GM13977 (cell line): ENCODE measurements around the gene P2RY1.
"Not testable (repeated sequence)": the region's sequence is repeated elsewhere in the genome, so short reads cannot be mapped to it uniquely, and the experiment has no call there.

Experiments used
- DNase-seq: peaks from one replicate; pipeline ENCODE4 v3.0.0; 2012; ENCODE audit warnings: low spot score
- in situ Hi-C: fragments of 300-500 bp; cut with MboI; formaldehyde crosslinking; loops from one replicate; pipeline ENCODE4 v1.12.0; 2022; ENCODE audit warnings: low sequenced_read_pairs, low pct_unique_long_range_greater_than_20kb, mixed read lengths, inconsistent platforms; ENCODE audit not compliant: unreplicated experiment
- TF ChIP-seq, protein P1 (sequence below): IDR thresholded peaks from 2 replicates; pipeline ENCODE4 v1.5.1; 2012; ENCODE audit warnings: mild to moderate bottlenecking, control low read depth; ENCODE audit not compliant: insufficient read depth; ENCODE audit errors: extremely low read depth, missing control alignments

The P2RY1 gene

DNA sequence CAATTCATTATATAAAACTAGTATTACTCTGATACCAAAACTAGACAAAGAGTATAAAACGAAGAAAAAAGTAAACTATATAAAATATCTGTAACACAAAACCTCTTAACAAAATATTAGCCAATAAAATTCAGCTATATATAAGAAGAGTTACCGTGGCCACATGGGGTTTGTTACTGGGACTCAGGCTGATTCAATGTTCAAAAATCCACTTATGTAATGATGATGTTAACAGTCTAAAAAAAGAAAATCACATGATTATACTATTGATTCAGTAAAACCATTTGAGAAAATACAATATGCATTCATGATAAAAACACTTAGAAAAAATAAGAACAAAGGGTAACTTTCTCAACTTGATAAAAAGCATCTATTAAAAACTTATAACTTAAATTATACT is 18.3 kb downstream of the P2RY1 start:
- DNase-seq: no peak
- in situ Hi-C loops: no loop called here
- TF ChIP-seq, protein P1, sequence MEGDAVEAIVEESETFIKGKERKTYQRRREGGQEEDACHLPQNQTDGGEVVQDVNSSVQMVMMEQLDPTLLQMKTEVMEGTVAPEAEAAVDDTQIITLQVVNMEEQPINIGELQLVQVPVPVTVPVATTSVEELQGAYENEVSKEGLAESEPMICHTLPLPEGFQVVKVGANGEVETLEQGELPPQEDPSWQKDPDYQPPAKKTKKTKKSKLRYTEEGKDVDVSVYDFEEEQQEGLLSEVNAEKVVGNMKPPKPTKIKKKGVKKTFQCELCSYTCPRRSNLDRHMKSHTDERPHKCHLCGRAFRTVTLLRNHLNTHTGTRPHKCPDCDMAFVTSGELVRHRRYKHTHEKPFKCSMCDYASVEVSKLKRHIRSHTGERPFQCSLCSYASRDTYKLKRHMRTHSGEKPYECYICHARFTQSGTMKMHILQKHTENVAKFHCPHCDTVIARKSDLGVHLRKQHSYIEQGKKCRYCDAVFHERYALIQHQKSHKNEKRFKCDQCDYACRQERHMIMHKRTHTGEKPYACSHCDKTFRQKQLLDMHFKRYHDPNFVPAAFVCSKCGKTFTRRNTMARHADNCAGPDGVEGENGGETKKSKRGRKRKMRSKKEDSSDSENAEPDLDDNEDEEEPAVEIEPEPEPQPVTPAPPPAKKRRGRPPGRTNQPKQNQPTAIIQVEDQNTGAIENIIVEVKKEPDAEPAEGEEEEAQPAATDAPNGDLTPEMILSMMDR: no peak

DNA sequence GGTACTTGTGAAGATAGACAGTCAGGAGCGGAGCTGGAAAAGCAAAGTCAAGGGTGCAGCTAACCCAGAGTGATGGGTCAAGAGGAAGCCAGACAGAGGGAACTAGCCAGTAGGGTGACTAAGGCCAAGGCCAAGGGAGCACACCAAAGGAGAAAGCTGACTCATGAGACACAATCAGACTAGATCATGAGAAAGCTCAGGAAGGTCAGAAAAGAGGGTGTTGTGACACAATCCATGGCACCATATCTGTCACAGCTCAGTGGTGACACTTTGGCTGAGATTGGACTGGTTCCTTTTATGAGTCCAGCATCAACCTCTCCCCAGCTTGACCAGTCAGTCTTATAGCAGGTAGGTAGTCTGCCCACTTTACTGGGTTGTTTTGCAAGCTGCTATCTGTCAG is 22.2 kb downstream of the P2RY1 start:
- in situ Hi-C loops: no loop called here
- TF ChIP-seq, protein P1: no peak
- no peak for DNase-seq

DNA sequence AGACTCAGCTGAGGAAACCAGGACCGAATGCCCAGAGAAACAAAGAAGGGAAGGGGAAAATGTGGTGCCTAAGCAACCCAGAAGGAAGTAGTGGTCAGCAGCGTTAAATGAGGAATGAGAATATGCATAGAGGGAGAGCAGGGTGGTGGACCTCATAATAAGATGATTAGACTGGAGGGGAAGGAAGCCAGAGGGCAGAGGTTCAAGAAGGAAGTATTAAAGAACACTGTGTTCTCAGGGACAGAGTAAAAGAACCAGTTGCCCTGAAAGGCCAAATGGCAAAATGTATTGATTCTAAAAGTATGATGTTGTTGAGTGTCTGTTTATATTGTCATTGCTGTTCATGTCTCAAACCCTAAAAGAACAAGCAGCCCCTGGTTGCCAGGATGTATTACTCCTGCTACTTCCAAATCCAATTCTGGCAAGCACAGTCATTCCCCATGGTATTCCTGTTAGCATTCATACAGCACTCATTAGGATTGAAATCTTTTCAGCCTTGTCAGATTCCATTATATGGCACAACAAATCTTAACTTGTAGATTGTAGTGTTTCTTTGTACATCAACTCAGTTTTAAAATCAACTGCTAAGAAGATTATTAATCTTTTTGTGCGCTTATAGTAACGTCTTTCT is 23.4 kb downstream of the P2RY1 start:
- DNase-seq: no peak
- TF ChIP-seq, protein P1: no peak
- in situ Hi-C loops: no loop called here

DNA sequence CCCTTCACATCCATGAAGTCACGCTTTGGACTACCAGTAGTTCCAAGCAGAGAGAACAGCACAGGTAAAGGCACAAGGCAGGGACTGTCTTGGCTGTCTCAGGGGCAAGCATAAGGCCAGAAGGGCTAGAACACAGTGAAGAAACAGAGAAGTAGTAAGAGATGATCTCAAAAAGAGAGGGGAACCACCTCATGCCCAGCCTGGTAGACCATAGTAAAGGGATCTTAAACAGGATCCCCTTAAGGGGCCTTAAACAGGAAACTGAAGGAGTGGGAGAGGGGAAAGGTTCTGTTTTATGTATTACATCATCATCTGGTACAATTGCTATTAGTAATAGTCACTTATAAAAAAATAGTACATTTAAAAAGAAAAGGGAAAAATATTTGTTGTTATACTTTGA is 25.8 kb downstream of the P2RY1 start:
- in situ Hi-C loops: no loop called here
- TF ChIP-seq, protein P1: no peak
- no peak for DNase-seq

DNA sequence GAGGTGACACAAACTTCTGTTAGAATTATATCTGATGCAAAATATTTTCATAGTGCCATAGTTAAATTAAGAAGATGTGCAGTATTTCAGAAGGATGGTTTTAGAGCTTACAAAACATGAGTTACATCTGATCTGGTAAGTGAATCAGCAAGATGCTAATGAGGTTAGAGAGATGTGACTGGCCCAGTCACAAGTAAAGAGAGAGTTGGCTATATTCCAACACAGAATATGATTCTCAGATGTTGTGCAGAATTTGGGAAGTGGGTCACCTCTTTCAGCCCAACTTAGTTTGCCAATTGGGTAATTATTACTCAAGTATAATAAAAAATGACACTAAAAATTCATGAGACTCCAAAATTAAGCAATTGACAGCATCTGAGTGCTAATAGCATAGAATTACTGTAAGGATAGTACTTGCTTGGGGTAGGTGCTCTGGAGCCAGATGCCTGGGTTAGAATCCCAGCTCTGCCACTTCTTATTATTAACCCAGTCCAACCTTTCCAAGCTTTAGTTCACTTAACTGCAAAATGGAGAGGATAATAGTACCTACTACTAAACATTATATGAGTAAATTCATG is 30.8 kb downstream of the P2RY1 start:
- in situ Hi-C loops: no loop called here
- TF ChIP-seq, protein P1: no peak
- DNase-seq: no peak

DNA sequence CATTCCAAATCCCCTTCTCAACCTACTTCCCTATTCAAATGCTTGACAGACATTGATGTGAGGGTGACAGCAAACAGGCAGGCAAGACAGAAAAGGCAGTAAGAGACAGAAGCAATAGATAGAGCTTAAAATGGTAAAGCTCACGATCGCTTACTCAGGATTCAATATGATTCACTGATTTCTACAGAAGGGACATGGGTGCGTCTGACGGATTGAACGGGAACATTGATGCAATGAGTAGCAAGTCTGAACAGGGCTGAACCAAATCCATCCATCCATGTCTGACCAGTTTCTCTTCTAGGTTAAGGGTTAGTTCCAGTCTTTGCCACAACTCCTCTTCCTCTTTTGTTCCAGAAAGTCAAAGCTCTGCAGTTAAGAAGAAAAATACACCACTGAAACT is 35.1 kb downstream of the P2RY1 start:
- in situ Hi-C loops: no loop called here
- DNase-seq: no peak
- TF ChIP-seq, protein P1: no peak

DNA sequence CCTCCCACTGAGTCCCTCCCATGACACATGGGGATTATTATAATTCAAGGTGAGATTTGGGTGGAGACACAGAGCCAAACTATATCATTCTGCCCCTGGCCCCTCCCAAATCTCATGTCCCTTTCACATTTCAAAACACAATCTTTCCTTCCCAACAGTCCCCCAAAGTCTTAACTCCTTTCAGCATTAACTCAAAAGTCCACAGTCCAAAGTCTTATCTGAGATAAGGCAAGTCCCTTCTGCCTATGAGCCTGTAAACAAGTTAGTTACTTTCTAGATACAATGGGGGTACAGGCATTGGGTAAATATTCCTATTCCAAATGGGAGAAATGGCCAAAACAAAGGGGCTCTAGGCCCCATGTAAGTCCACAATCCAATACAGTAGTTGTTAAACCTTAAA is 38.4 kb downstream of the P2RY1 start:
- DNase-seq, in situ Hi-C loops: not testable (repeated sequence)
